ENCODE measurements around the gene TRPM5.

DNA sequence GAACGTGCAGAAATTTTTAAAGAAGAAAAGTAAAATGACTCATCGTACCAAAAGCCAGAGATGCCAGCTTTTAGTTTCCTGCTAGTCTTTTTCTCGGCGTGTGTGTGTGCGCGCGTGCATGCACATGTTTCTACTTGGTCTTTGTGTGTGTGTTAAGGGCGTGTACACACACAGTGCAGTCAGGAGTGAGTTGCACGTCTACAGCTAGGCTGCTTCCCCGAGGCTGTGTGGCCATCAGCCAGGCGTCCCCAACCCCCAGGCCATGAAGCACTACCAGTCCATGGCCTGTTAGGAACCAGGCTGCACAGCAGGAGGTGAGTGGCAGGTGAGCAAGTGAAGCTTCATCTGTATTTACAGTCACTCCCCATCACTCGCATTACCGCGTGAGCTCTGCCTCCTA lies 36.9 kb upstream of the TRPM5 start:
- TF ChIP-seq RFX5 (IDR thresholded peaks at IDR 0.05; ENCODE audit: low read depth, low read length) (no peak), POLR2A (IDR thresholded peaks at IDR 0.05; ENCODE audit: low read depth, low read length) (no peak), RAD21 (IDR thresholded peaks at IDR 0.05; ENCODE audit: low read length) (no peak), SMC3 (IDR thresholded peaks at IDR 0.05; ENCODE audit: low read depth, low read length) (no peak), RCOR1 (IDR thresholded peaks at IDR 0.05; ENCODE audit: insufficient replicate concordance, low read length) (no peak), FOS (IDR thresholded peaks at IDR 0.05; ENCODE audit: low read depth, low read length) (no peak)
- TF ChIP-seq, protein P1, sequence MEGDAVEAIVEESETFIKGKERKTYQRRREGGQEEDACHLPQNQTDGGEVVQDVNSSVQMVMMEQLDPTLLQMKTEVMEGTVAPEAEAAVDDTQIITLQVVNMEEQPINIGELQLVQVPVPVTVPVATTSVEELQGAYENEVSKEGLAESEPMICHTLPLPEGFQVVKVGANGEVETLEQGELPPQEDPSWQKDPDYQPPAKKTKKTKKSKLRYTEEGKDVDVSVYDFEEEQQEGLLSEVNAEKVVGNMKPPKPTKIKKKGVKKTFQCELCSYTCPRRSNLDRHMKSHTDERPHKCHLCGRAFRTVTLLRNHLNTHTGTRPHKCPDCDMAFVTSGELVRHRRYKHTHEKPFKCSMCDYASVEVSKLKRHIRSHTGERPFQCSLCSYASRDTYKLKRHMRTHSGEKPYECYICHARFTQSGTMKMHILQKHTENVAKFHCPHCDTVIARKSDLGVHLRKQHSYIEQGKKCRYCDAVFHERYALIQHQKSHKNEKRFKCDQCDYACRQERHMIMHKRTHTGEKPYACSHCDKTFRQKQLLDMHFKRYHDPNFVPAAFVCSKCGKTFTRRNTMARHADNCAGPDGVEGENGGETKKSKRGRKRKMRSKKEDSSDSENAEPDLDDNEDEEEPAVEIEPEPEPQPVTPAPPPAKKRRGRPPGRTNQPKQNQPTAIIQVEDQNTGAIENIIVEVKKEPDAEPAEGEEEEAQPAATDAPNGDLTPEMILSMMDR (conservative IDR thresholded peaks at IDR 0.05; ENCODE audit: low read depth, low read length) = no peak
- TF ChIP-seq, protein P2, sequence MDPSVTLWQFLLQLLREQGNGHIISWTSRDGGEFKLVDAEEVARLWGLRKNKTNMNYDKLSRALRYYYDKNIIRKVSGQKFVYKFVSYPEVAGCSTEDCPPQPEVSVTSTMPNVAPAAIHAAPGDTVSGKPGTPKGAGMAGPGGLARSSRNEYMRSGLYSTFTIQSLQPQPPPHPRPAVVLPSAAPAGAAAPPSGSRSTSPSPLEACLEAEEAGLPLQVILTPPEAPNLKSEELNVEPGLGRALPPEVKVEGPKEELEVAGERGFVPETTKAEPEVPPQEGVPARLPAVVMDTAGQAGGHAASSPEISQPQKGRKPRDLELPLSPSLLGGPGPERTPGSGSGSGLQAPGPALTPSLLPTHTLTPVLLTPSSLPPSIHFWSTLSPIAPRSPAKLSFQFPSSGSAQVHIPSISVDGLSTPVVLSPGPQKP (IDR thresholded peaks at IDR 0.05; ENCODE audit: borderline replicate concordance, low read depth, low read length) = no peak
- TF ChIP-seq, protein P3, sequence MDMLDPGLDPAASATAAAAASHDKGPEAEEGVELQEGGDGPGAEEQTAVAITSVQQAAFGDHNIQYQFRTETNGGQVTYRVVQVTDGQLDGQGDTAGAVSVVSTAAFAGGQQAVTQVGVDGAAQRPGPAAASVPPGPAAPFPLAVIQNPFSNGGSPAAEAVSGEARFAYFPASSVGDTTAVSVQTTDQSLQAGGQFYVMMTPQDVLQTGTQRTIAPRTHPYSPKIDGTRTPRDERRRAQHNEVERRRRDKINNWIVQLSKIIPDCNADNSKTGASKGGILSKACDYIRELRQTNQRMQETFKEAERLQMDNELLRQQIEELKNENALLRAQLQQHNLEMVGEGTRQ (IDR thresholded peaks at IDR 0.05; ENCODE audit: low read depth, low read length) = no peak
